ENCODE results near the gene BRAF. TPM values are rescaled to one million over a fixed set of nuclear protein-coding genes. Genes with fewer than 3 reads are reported as not detected.

Gene BRAF
- total and polyA plus RNA-seq, 2 donors (not counting 3 experiments of a cell fraction or from before 2014, with no cell fraction given) = 6.6 to 26.2 TPM

DNA sequence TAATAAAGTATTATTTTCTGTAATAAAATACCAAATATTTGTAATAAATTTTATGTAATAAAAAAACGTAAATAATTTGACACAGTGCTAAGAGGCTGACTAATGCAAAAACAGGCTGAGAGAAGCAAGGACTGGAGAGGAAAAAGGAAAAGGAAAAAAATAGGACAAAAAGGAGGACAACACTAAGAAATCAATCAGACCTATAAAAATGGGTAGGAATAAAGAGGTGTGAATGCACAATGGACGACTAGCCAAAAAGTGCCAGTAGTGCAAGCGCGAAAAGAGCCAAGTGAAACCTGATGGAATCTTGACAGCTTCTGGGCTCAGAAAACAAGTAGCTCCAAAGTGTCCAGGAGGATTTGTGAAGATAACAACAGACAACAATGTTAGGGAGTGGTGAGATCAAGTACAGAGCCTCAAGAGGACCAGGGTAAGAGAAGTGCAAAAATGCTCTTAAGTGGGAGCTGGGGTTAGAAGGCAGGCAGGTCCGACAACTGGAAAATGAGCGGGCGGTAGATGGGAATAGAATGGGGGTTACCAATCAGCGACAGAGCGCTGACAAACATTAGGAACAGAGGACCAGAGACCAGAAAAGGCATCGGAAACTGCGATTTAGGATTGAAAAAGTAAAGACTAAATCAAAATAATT, 1.2 kb downstream of the BRAF start:
- dilution Hi-C loops (cut with MboI; ENCODE audit: extremely low pct_ligation_motif_present, low sequenced_read_pairs) (no loop called here), intact Hi-C loops (cut with micrococcal nuclease) (loop anchor here (1.0 to 10.0 kb wide), 6 partner anchors 91 to 611 kb away; partner anchors contain the start of genes MKRN1 and MRPS33)
- H3K4me1 ChIP-seq (ENCODE audit: control insufficient read depth, extremely low read depth, insufficient read depth, low read length) = peaks cover 12% of the 10 kb centered on the region

More for the DNA sequence above, 1.2 kb downstream of the BRAF start:
- BruUV-seq (replicated peaks) = TSS peak; percentile 23
- FAIRE-seq = peak; percentile 40
- TF ChIP-seq MYC (IDR thresholded peaks at IDR 0.05; ENCODE audit: low read depth, low read length) = no peak
- peak; percentile 23 for TF ChIP-seq EZH2 (IDR thresholded peaks at IDR 0.05; ENCODE audit: borderline replicate concordance, low read depth, low read length, severe bottlenecking)
- no peak for TF ChIP-seq CTCF (IDR thresholded peaks at IDR 0.05; ENCODE audit: extremely low read depth in 1 of 2, insufficient read depth in 1 of 2, low read depth in 1 of 2, low read length in 2 of 2)
- peak overlapping the region; percentile 93 for H3K27ac ChIP-seq (ENCODE audit: insufficient read depth, low read depth, low read length)
- no peaks in the 10 kb centered on the region for H3K9me1 ChIP-seq (replicated peaks; ENCODE audit: control insufficient read depth, extremely low read depth, insufficient read depth, low read length)
- peak overlapping the region; percentile 64 to 89 (median 88) for H3K4me3 ChIP-seq (replicated peaks in 1 of 3; ENCODE audit: insufficient read depth in 1 of 3, low read depth in 1 of 3, low read length in 3 of 3)
- peaks cover 0 to 3% of the 10 kb centered on the region in 2 experiments for H3K27me3 ChIP-seq (ENCODE audit: control insufficient read depth in 2 of 2, insufficient read depth in 2 of 2, low read length in 2 of 2)
- POLR2A ChIA-PET = interaction anchor here (0.6 kb wide), 1 partner anchor 70 kb away, joined by 4 read pairs; no protein-coding TSS in a partner anchor
- no peaks in the 10 kb centered on the region for H3K9me3 ChIP-seq (replicated peaks; ENCODE audit: control insufficient read depth, insufficient read depth, low read length)
- H3K79me2 ChIP-seq (ENCODE audit: control insufficient read depth, insufficient read depth, low read length) = peaks cover 55% of the 10 kb centered on the region
- peak overlapping the region; percentile 100 for H3K4me2 ChIP-seq (ENCODE audit: insufficient read depth, low read length)
- H3K9ac ChIP-seq (replicated peaks; ENCODE audit: extremely low read depth, insufficient read depth, low read length) = peak overlapping the region; percentile 97
- H2AFZ ChIP-seq (ENCODE audit: low read depth, low read length) = peak overlapping the region; percentile 87
- CTCF ChIA-PET = interaction anchor here (0.7 to 3.4 kb wide), 9 partner anchors 12 to 731 kb away, joined by 3 to 32 read pairs (median 3); no protein-coding TSS in a partner anchor
- peaks cover 2% of the 10 kb centered on the region for H4K20me1 ChIP-seq (replicated peaks; ENCODE audit: control insufficient read depth, extremely low read depth, insufficient read depth, low read length)
- DNase-seq (ENCODE audit: low read depth, low spot score) = peak; percentile 45
- H3K36me3 ChIP-seq (ENCODE audit: control insufficient read depth in 2 of 2, extremely low read depth in 1 of 2, insufficient read depth in 2 of 2, low read length in 2 of 2) = no peaks in the 10 kb centered on the region

Measured in endothelial cell of umbilical vein (primary cell).